NCI-H1092 (cell line): Measurements from ENCODE around the gene RAB40B.

Experiments used
- DNase-seq: peaks from one replicate; lab custom pipeline; 2025; lab: John Stamatoyannopoulos, UW

The RAB40B gene

DNA sequence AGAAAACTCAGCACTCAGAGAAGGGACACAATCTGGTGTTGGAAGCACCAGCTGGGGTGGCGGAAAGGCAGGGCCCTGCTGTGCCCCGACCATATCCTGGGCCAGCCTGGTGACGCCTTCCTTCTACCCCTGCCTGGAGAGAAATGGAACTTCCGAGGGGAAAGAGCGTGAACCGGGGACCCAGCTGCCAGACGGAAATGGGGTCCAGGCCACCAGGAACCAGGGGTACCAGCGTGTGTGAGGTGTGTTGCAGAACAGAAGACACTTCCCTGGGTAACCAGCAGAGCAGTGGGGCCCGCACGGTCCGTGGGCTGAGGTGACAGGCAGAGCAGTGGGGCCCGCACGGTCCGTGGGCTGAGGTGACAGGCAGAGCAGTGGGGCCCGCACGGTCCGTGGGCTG, 6.8 kb downstream of the RAB40B start:
- DNase-seq: no peak

DNA sequence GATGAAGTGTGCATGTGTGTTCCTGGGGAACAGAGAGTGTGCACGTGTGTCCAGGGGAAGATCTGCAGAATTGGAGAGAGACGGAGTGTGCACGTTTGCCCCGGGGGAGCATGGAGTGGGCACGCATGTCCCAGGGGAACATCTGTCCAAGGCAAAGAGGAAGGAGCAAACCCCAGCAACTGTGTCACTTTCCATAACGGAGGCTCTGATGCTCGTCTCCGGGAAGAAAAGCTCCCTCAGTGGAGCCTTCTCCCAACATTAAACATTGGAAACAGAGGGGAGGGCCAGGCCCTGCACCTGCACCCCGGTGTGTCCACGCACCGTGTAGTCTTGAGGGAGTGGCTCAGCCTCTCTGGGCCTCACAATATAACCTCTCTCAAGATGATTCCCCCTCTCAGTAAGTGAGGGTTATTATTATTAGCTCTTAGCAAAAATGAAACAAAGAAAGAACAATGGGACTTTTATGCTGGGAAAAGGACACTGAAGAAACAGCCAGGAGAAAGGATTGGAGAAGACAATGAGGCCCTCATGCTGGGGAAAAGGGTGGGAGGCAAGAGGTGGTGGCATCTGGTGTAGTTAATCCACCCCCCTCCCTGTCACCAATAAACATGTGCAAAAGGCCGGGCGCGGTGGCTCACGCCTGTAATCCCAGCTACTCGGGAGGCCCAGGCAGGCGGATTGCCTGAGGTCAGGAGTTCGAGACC, 7.6 kb downstream of the RAB40B start:
- DNase-seq: no peak

DNA sequence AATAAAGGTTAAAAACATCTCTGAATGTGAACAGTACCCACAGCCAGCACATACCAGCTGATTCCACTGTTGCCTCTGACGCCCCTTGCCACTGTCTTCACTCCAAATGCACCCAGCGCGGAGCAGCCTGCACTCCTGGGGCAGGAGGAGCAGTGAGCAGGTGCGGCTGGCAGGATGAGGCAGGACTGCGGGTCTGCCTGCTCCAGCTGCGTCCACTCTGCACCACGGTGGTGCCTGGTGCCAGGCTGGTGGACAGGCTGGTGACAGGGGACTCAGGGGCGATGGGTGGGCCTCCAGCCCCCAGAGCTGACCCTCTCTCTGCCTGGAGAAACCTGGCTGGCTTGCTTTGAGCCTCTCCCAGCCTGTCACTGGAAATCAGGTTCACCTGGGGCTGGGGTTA, 9.4 kb downstream of the RAB40B start:
- DNase-seq: no peak

DNA sequence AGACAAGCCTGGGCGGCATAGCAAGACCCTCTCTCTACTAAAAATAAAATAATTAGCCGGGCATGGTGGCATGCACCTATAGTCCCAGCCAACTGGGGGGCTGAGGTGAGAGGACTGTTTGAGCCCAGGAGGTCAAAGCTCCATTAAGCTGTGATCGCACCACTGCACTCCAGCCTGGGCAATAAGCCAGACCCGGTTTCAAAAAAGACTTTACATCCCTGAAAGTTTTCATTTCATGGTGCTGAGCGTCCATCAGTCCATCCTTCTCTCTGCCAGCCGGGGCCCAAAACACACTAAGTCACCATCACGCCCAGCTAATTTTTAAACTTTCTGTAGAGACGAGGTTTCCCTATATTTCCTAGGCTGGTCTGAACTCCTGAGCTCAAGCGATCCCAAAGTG, 10.6 kb downstream of the RAB40B start:
- DNase-seq: no peak

DNA sequence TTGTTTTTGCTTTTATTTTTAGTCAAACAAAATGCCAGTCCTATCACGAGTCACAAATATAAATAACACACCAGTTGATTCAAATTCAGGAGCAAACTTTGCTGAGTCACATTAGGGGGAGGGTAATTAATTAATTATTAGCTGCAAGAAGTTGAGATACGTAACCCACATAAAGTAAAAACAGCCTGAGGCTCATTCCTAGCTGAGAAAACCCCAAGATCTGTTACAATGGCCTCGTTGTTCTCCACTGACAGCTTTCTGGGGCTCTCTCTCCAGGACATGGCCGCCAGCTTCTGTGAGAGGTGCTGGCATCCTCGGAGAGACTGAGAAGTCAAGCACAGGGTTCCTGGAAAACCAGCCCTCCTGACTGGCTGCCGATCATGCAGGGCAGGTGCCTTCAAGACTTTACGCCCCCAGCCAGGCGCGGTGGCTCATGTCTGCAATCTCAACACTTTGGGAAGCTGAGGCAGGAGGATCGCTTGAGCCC, 11.1 kb downstream of the RAB40B start:
- no peak for DNase-seq

DNA sequence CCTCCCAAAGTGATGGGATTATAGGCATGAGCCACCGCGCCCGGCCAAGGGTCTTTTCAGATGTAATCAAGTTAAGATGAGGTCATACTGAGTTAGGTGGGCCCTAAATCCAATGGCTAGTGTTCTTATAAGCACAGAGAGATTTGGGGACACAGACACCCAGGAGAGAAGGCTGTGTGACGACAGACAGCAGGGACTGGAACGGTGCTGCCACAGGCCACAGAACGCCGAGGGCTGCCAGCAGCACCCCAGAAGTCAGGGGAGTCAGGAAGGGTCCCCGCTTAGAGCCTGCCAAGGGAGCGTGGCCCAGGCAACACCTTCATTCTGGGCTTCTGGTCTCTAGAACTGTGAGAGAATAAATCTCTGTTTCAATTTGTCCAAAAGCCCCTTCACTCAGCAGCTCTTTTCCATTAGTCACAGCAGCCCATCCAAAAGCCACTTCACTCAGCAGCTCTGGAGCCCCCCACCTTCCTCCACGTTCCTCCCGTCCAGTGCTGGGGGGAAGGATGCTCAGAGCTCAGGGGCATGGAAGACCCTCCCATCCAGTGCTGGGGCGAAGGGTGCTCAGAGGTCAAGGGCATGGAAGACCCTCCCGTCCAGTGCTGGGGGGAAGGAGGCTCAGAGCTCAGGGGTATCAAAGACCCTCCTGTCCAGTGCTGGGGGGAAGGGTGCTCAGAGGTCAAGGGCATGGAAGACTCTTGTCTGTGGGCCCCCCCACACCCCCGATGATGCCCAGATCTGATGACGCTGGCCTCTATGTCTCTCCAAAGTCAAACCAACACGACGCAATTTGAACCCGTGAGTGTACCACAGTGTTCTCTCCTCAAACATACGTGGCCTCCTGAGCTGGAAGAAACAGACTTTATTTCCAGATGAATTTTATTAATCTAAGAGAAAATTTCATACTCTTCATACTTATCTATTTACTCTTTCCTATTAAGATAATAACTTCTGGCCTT, 11.9 kb downstream of the RAB40B start:
- DNase-seq: no peak

DNA sequence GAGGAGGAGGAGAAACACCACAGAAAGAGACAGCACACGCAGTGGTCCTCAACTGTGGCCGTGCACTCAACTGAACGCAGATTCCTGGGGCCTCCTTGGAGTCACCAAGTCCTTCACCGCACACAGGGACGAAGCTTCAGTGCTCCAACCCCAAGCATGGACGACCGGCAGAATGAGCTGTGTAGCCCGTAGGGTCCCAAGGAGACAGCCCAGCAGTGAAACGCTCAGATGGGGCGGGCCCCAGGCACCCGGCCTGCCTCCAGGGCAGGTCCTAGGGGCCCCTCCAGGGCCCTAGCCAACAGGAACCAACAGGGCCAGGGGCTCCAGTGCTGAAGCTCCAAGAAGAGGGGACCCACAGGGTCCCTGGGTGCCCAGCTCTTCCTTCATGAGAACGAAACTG, 13.2 kb downstream of the RAB40B start:
- DNase-seq: no peak

DNA sequence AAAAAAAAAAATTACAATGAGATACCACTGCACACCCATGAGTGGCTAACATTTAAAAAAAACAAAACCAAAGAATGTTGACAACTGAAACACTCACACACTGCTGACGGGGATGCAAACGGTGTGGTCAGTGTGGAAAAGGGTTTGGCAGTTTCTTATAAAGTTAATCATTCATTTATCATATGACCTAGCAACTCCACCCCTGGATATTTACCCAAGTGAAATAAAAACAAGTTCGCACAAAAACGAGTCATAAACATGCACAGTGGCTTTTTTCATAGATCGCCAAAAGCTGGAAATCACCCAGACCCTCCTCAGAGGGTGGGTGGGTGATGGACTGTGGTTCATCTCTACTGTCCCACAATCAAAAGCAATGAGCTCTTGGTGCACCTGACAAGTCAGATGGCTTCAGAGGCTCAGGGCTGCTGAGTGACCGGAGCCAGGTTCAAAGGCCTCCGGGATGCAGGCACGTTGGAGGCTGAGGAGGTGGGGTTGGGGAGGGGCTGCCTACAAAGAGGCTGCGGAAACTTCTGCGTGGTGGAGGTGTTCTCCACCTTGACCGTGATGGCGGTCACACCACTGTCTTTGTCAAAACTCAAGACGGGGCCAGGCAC, 14.2 kb downstream of the RAB40B start:
- DNase-seq: no peak

DNA sequence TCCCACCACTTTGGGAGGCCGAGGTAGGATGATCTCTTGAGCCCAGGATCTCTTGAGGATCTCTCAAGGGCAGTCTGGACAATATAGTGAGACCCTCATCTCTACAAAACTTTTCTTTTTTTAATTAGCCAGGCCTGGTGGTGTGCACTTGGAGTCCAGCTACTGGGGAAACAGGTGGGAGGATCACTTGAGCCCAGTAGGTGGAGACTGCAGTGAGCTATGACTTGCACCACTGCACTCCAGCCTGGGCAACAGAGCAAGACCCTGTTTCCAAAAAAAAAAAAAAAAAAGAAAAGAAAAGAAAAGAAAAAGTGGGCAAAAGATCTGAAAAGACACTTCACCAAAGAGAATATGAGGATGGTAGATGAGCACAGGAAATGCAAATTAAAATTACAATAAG, 15.0 kb downstream of the RAB40B start:
- DNase-seq: no peak

DNA sequence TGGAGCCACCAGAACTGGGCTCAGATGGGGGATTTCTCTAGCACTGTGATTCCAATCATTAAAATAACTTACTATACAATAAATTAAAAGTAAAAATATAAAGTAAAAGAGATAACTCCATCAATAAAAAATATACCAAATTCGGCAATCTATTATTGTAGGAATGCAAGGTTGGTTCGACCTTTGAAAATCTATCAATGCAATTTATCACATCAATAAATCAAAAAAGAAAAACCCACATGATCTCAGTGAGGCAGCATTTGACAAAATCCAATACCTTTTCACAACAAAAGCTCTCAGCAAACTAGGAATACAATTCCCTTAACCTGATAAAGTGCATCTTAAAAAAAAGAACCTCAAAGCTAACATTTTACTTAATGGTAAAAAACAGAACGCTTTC, 17.0 kb downstream of the RAB40B start:
- DNase-seq: no peak

DNA sequence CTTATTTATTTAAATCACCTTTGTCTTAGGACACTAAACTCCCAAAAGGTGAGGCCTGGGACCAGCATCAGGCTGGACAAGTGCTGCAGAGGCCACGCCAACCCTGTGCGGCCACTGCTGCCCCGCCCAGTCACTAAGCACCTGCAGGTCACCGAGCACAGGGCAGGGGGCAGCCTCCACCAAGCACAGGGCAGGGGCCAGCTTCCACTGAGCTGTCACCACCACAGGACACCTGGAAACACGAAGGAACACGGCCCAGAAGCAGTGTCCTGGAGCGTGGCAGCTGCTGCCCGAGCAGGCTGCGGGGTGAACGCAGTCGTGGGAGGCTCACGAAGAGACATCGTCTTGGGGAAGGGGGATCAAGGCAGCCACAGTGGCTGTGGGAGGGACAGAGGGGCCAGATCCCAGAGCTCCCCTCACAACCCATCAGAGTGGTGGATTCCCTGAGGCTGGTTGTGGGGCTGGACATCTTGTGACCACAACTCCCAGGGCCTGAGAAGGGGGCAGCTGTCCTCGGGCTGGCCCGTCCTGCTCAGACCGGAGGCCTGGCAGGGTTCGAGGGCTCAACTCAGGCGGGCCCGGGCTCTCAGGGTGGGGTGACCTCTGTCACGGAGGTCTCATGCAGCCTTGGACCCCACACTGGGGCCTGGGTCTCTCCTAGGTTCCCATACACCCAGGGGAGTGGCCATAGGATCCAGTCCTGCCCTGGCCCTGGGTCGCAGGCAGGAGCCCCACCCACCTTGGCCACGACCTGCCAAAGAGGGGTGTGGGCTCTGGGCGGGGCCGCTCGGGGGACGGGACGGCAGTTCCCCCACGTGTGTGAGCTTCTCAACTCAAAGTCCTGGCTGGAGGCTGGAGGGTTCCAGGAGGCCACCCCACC, 18.7 kb downstream of the RAB40B start:
- no peak for DNase-seq

DNA sequence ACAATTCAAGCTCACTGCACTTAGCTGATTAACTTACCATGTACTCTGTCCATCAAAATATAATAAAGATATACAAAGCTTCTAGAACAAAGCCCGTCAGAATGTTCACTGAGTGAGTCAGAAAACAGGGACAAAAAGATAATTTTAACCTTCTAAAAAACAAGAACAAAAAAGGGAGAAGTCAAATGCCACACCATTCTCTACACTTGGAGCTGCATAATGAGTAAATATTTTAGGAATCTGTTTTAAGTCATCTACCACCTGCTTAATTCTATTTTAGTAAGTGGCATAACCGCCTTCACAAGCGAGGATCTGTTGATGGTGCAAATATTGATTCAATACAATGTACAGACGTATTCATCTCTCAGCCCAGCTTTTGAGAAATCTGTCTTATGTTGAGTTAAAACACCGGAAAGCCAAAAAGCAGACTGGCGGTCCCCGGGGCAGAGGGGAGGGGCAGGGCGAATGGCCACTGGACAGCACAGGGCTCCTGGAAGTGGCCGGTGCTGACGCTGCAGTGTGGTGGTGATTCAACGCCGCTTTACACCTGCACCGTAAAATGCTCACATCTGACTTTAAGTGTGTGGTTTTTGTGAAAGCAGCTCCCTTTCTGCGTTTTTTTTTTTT, 20.1 kb downstream of the RAB40B start:
- DNase-seq: peak; percentile 22

DNA sequence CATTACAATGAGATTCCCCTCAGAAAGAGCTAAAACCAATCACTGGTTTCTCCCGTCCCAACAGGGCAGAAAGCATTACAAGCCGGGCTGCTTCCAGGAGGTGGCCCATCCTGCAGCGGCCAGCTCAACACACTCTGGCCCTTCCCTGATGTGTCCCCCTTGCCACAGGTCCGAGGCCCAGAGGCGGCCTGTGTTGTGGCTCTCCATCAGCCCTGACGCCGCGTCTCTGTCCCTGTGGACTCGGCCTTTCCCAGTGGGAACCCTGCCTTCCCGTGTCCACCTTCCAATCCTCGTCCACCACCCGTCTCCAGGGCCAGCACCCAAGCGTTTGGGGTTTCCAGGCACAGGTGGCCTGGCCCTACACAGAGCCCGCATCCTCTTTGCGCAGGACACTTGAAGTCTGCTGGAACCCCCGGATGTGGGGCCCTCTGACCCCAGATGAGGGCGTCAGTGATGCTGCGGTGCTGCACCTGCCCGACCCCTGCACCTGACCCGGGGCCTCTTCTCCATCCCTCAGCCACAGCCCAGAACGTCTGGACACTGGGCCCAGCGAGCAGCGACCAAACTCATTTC, 21.1 kb downstream of the RAB40B start:
- no peak for DNase-seq

DNA sequence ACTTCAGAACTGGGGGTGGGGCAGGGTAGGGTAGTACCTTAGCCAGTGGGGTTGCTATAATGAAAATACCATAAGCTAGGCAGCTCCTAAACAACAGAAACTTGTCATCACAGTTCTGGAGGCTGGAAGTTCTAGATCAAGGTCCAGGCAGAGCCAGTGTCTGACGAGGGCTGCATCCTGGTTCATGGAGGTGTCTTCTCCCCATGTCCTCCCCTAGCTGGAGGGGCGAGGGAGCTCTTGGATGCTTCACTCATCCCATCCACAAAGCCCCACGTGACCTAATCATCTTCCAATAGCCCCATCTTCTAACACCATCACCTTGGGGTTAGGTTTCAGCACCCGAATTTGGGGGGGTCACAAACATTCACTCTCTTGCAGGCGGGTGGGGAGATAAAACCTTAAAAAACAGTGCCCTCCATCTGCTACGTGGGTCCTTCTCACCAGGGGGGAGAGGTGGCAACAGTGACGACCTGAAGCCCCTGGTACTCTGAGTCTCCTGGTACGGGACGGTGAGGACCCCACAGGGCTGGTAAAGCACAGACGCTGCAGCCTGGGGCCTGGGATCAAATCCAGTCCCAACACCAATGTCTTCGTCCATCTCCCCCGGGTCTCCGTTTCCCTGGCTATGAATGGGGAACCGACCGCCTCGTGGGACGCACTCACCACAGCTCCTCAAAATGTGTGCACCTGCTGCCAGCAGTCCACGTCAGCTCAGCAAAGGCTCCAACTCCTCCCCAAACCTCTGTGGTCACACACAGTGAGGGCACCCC, 22.8 kb downstream of the RAB40B start:
- DNase-seq: no peak

DNA sequence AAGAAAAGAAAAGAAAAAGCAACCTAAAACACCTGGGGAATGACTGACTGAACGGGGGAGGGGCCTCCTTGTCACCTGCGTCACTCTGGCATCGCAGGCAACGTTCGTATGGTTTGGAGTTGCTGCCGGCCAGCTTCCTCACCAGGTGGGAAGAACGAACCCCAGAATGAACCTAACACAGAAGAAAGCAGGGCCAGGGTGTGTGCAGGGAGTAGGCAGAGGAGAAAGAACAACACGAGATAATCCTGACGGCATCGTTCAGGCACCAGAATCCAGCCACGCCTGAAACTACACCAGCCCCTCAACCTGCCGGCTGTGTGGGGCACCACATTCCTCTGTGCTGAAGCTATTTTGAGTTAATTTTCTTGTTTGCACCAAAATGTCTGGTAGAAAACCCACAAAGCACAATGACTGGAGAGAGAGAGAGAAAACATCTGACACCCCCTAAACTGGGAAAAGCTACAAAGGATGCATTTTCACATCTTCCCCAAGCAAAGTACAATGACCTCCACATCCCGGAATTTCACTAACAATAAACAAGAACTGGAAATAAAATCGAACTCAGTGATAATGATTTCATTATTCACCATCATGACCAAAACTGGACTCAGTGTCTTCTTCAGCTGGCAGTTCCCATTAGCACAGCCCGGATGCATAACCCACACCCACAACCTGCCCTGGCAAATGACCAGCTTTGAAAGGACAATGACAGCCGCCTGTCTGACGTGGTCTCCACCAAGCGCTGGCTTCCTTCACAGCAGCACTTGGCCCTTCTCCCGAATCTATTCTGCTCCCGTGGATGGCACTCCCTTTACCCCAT, 23.6 kb downstream of the RAB40B start:
- no peak for DNase-seq

DNA sequence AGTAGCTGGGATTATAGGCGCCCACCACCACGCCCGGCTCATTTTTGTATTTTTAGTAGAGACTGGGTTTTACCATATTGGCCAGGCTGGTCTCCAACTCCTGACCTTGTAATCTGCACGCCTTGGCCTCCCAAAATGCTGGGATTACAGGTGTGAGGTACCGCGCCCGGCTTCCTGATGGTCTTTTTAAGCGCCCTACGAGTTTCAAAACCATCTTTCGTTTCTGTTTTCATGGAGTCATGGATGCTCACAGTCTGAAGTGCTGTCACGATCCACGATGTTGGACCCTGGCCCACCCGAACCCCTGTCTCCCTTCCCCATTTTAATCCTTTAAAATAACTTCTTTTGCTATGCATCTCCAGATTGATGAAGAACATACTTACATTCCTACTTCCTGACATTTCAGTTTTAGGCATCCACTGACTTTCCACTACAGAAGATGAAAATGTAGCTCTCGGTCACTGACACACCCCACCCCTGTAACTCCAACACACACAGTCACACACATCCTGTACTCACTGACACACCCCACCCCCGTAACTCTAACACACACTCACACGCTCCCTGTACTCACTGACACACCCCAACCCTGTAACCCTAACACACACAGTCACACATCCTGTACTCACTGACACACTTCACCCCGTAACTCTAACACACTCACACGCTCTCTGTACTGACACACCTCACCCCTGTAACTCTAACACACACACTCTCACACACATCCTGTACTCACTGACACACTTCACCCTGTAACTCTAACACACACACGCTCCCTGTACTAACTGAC, 27.6 kb downstream of the RAB40B start:
- DNase-seq: no peak

DNA sequence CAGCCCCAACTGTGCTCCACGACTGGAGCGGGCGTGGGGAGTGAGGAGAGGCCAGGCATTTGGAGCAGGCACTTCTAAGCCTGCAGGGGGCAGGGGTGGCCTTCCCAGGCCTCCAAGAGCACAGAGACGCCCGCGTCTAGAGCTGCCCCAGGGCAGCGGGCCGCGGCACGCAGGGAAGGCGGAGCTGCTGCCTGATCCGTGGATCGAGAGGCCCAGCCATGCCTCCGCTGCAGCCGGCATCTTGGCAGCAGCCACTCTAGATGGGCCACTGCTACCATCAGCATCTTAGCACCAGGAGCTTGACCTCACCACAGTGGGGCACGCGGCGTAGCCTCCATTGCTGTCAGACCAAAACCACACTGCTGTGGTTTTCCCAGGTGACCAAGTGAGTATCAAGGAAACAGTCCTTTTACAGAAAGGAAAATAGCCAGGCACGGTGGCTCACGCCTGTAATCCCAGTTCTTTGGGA, 29.8 kb downstream of the RAB40B start:
- DNase-seq: no peak

DNA sequence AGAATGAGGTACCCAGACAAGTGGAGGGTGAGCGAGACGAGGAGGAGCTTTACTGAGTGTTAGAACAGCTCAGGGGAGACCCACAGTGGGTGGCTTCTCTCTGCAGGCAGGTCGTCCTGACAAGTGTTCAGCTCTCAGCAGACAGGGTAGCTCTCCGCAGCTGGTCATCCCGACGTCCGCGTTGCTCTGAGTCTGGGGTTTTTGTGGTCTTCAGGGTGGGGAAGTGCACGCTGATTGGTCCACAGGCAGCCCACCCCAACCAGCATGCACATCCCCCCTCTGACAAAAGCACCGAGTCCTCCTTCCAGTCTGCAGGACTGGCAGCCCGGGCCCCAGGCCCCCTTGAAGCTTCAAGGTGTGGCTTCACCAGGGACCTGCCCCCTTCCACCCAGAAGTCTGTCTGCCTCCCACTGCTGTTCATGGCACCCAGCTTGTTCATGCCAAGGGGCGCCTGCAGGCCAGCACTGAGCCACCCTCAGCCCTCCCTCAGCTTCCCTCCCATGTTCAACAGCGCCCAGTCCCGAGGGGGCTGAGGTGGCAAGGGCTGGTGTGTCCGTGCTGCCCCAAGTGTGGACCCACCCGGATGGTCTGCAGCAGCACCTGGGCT, 30.4 kb downstream of the RAB40B start:
- DNase-seq: no peak
